ENCODE results near the gene FLNA.

The FLNA gene

DNA sequence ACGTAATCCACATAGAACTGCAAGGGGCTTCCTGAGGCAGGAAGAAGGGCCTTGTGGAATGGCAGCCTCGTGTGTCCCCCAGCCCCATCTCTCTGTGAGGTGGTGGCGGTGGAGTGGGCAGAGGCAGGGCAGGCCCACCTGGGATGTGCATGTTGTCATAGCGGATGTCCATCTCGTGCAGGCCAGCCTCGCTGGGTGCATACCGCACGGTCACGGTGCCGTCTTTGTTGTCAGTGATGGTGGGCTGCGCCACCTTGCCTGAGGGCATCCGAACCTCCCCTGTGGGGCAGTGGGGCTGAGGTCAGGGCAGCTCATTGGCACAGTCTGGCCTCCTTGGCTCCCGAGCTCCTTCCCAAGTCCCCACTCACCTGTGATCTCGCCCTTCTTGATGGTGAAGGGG lies 20.4 kb downstream of the FLNA start:
- Histone ChIP-seq H3K4me3 (ENCODE audit: low read length) (no peak overlapping the region), H3K27me3 (replicated peaks; ENCODE audit: insufficient read depth, low read length) (no peaks in the 10 kb centered on the region), H3K27ac (ENCODE audit: low read length) (no peak overlapping the region), H4K20me1 (ENCODE audit: insufficient read depth, low read length) (no peaks in the 10 kb centered on the region), H3K4me1 (ENCODE audit: low read length) (no peaks in the 10 kb centered on the region), H3K9me2 (replicated peaks; ENCODE audit: insufficient read depth, low read length) (no peaks in the 10 kb centered on the region), H3K9me3 (replicated peaks; ENCODE audit: insufficient read depth, low read length) (no peaks in the 10 kb centered on the region), H3K4me2 (ENCODE audit: low read depth, low read length) (no peak overlapping the region), H3K9ac (ENCODE audit: low read length) (no peak overlapping the region), H3K79me2 (ENCODE audit: low read length) (no peaks in the 10 kb centered on the region), H3F3A (ENCODE audit: insufficient read depth, low read length) (no peaks in the 10 kb centered on the region), H2AFZ (ENCODE audit: low read length) (no peak overlapping the region), H3K36me3 (replicated peaks; ENCODE audit: insufficient read depth, low read length) (no peaks in the 10 kb centered on the region)
- TF ChIP-seq, protein P1, sequence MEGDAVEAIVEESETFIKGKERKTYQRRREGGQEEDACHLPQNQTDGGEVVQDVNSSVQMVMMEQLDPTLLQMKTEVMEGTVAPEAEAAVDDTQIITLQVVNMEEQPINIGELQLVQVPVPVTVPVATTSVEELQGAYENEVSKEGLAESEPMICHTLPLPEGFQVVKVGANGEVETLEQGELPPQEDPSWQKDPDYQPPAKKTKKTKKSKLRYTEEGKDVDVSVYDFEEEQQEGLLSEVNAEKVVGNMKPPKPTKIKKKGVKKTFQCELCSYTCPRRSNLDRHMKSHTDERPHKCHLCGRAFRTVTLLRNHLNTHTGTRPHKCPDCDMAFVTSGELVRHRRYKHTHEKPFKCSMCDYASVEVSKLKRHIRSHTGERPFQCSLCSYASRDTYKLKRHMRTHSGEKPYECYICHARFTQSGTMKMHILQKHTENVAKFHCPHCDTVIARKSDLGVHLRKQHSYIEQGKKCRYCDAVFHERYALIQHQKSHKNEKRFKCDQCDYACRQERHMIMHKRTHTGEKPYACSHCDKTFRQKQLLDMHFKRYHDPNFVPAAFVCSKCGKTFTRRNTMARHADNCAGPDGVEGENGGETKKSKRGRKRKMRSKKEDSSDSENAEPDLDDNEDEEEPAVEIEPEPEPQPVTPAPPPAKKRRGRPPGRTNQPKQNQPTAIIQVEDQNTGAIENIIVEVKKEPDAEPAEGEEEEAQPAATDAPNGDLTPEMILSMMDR (IDR thresholded peaks at IDR 0.05; ENCODE audit: low read length) = no peak
- TF ChIP-seq EZH2 (optimal IDR thresholded peaks at IDR 0.05; ENCODE audit: low read depth, low read length) = no peak
- TF ChIP-seq EZH2phosphoT487 (IDR thresholded peaks at IDR 0.05; ENCODE audit: low read length) = no peak
- DNase-seq = no peak

DNA sequence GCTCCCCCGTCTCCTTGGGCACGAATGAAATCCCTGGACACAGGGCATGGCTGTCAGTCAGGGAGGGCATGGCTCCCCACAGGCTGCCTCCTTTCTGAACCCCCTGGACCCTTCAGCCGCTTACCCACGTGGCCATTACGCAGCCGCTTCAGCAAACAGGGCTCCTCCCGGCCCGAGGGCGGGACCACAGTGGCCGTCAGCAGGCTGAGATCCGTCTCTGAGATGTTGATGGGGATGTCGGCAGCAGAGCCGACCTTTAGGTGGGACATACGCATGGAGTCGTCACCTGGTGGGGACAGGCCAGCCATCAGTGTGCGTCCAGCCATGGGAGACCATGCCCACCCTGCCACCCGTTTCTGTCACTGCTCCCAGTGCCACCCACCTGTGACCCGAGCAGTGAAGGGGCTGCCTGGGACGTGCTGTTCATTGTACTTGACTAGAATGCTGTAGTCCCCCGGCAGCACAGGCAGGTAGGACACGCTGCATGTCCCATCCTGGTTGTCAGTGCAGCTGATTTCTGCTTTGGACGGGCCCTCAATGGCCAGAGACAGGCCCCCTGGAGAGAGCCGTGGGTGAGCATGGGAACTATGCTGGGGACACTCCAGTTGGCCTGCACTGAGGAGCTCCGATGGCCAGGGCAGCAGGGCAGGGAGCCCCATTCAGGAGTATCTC lies 21.1 kb downstream of the FLNA start:
- no peak for DNase-seq
- Histone ChIP-seq H2AFZ (ENCODE audit: low read length) (no peak overlapping the region), H3K4me1 (ENCODE audit: low read length) (no peaks in the 10 kb centered on the region), H3K9ac (ENCODE audit: low read length) (no peak overlapping the region), H3K4me3 (ENCODE audit: low read length) (no peak overlapping the region), H3F3A (ENCODE audit: insufficient read depth, low read length) (no peaks in the 10 kb centered on the region), H3K27me3 (replicated peaks; ENCODE audit: insufficient read depth, low read length) (no peaks in the 10 kb centered on the region), H3K9me3 (replicated peaks; ENCODE audit: insufficient read depth, low read length) (no peaks in the 10 kb centered on the region), H3K4me2 (ENCODE audit: low read depth, low read length) (no peak overlapping the region), H3K9me2 (replicated peaks; ENCODE audit: insufficient read depth, low read length) (no peaks in the 10 kb centered on the region), H3K36me3 (replicated peaks; ENCODE audit: insufficient read depth, low read length) (no peaks in the 10 kb centered on the region), H3K27ac (ENCODE audit: low read length) (no peak overlapping the region), H4K20me1 (ENCODE audit: insufficient read depth, low read length) (no peaks in the 10 kb centered on the region), H3K79me2 (ENCODE audit: low read length) (no peaks in the 10 kb centered on the region)
- TF ChIP-seq EZH2 (optimal IDR thresholded peaks at IDR 0.05; ENCODE audit: low read depth, low read length) (no peak), EZH2phosphoT487 (IDR thresholded peaks at IDR 0.05; ENCODE audit: low read length) (no peak)
- TF ChIP-seq, protein P1 (IDR thresholded peaks at IDR 0.05; ENCODE audit: low read length) = no peak

DNA sequence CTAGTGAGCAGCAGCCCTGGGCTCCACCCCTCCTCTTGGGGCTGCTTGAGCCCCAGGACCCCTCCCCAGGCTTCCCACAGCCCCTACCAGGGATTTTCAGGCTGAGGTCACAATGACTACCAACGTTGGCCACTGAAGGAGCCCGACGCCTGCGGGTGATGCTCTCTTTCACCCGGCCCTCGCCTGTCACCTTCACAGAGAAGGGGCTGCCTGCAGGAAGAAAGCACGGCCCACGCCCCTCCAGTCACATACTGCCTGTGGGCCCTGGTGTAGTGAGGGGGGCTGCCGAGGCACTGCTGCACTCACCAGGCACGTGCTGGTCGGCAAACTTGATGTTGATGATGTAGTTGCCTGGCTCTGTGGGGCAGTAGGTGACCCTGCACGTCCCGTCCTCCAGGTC lies 22.0 kb downstream of the FLNA start:
- no peaks in the 10 kb centered on the region for H4K20me1 ChIP-seq (ENCODE audit: insufficient read depth, low read length)
- no peak for TF ChIP-seq EZH2phosphoT487 (IDR thresholded peaks at IDR 0.05; ENCODE audit: low read length)
- TF ChIP-seq EZH2 (optimal IDR thresholded peaks at IDR 0.05; ENCODE audit: low read depth, low read length) = no peak
- TF ChIP-seq, protein P1 (IDR thresholded peaks at IDR 0.05; ENCODE audit: low read length) = no peak
- no peak overlapping the region for H3K4me3 ChIP-seq (ENCODE audit: low read length)
- H3F3A ChIP-seq (ENCODE audit: insufficient read depth, low read length) = no peaks in the 10 kb centered on the region
- no peak overlapping the region for H3K4me2 ChIP-seq (ENCODE audit: low read depth, low read length)
- H3K9ac ChIP-seq (ENCODE audit: low read length) = no peak overlapping the region
- no peaks in the 10 kb centered on the region for H3K36me3 ChIP-seq (replicated peaks; ENCODE audit: insufficient read depth, low read length)
- H2AFZ ChIP-seq (ENCODE audit: low read length) = no peak overlapping the region
- H3K9me3 ChIP-seq (replicated peaks; ENCODE audit: insufficient read depth, low read length) = no peaks in the 10 kb centered on the region
- H3K27ac ChIP-seq (ENCODE audit: low read length) = no peak overlapping the region
- no peaks in the 10 kb centered on the region for H3K4me1 ChIP-seq (ENCODE audit: low read length)
- H3K79me2 ChIP-seq (ENCODE audit: low read length) = no peaks in the 10 kb centered on the region
- no peaks in the 10 kb centered on the region for H3K9me2 ChIP-seq (replicated peaks; ENCODE audit: insufficient read depth, low read length)
- H3K27me3 ChIP-seq (replicated peaks; ENCODE audit: insufficient read depth, low read length) = no peaks in the 10 kb centered on the region
- DNase-seq = no peak
